ENCODE measurements around the gene SPNS3. TPM values are rescaled to one million over a fixed set of nuclear protein-coding genes. Genes with fewer than 3 reads are reported as not detected.

The SPNS3 gene
- total and polyA plus RNA-seq, 3 donors from 2014 or later: 0.39 to 1.4 (median 0.75) TPM

DNA sequence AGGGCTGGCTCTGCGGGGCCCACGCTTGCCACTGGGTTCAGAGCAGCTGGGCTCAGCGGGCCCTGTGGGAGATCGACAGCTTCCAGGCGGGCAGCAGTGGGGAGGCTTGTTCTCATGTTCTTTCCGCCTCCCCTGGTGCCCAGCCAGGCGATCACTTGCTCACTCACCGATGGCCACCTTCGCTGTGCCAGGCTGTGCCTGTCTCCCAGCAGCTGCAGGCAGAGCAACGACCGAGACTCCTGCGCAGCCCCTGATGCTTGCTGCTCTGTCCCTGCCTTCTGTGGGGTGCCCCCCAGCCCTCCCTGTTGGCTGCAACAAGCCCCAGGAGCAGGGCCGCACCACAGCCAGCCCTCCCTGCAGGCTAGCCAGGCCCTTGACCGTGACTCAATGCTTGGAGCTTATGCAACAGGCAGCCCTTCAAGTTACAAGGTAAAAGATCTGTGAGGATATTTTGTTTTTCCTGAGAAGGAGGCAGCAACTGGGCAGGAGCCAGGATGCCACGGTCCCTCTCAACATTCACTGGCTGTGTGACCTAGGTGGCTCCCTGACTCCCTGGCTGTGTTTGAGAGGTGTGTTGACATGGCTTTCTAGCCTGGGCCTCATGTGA is 55.4 kb downstream of the SPNS3 start:
- WGBS, 2 donors: 86 to 98% methylated on average over 6 to 15 of the region's 15 CpGs
- no peaks in the 10 kb centered on the region for H3K36me3 ChIP-seq (ENCODE audit: low read depth, missing control alignments)
- intact Hi-C loops (cut with DNase I; ENCODE audit: low total_unique reads): no loop called here
- H3K4me1 ChIP-seq: no peaks in the 10 kb centered on the region
- no peak overlapping the region for H3K4me3 ChIP-seq
- H3K27ac ChIP-seq: no peak overlapping the region
- DNase-seq: no peak
- no peaks in the 10 kb centered on the region for H3K27me3 ChIP-seq
- H3K9me3 ChIP-seq: no peaks in the 10 kb centered on the region
- no peak for TF ChIP-seq POLR2A (IDR thresholded peaks at IDR 0.05)
- TF ChIP-seq, protein P1, sequence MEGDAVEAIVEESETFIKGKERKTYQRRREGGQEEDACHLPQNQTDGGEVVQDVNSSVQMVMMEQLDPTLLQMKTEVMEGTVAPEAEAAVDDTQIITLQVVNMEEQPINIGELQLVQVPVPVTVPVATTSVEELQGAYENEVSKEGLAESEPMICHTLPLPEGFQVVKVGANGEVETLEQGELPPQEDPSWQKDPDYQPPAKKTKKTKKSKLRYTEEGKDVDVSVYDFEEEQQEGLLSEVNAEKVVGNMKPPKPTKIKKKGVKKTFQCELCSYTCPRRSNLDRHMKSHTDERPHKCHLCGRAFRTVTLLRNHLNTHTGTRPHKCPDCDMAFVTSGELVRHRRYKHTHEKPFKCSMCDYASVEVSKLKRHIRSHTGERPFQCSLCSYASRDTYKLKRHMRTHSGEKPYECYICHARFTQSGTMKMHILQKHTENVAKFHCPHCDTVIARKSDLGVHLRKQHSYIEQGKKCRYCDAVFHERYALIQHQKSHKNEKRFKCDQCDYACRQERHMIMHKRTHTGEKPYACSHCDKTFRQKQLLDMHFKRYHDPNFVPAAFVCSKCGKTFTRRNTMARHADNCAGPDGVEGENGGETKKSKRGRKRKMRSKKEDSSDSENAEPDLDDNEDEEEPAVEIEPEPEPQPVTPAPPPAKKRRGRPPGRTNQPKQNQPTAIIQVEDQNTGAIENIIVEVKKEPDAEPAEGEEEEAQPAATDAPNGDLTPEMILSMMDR (IDR thresholded peaks at IDR 0.05): no peak

DNA sequence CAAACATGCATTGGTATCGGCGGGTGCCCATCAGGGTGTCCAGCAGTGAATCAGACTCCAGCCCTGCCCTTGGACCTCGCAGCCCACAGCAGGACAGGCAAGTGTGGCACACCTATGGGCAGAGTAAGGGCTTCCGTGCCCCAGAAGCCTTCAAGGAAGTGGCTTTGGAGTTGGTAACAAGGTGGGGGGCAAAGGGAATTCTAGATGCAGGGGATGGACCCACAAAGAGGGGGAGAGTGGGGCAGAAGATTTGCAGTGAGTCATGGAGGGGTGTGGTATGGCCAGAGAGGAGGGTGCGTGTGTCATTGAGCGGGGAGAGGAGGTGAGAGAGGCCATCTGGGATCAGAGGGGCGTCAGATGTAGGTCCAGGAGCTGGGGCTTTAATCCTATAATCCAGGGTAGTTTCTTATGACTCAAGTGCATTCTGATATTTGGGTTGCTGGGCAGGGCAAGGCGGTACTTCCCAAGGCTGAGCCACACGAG is 56.4 kb downstream of the SPNS3 start:
- intact Hi-C loops (cut with DNase I; ENCODE audit: low total_unique reads): no loop called here
- Histone ChIP-seq H3K36me3 (ENCODE audit: low read depth, missing control alignments) (no peaks in the 10 kb centered on the region), H3K9me3 (no peaks in the 10 kb centered on the region), H3K27ac (no peak overlapping the region), H3K4me3 (no peak overlapping the region), H3K4me1 (no peaks in the 10 kb centered on the region), H3K27me3 (no peaks in the 10 kb centered on the region)
- WGBS, 2 donors: 87 to 91% methylated on average over 9 of the region's 9 CpGs
- TF ChIP-seq, protein P1 (IDR thresholded peaks at IDR 0.05): no peak
- no peak for TF ChIP-seq POLR2A (IDR thresholded peaks at IDR 0.05)
- no peak for DNase-seq

DNA sequence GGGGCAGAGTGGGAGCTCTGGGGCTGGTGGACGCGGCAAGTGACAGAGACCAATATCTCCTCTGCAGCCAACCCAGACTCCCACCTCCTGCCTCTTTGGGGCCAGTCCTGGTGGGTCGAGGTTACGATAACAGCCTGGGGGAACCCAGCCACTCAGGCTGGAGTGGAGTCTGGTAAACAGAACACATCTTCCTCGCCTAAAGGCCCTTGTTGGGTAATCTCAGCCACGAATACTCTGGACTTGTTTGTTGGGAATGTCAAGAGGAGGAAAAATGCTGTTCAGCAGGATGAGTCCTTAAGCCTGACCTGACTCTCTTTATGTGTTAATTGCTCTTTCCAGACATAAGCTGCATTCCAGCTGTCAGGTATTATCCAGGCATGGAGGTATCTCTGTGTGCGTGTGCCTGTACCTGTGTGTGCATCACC is 56.9 kb downstream of the SPNS3 start:
- intact Hi-C loops (cut with DNase I; ENCODE audit: low total_unique reads): no loop called here
- Histone ChIP-seq H3K27ac (no peak overlapping the region), H3K4me1 (no peaks in the 10 kb centered on the region), H3K4me3 (no peak overlapping the region), H3K27me3 (no peaks in the 10 kb centered on the region), H3K9me3 (no peaks in the 10 kb centered on the region), H3K36me3 (ENCODE audit: low read depth, missing control alignments) (no peaks in the 10 kb centered on the region)
- WGBS, 2 donors: 86 to 88% methylated on average over 7 of the region's 7 CpGs
- no peak for TF ChIP-seq POLR2A (IDR thresholded peaks at IDR 0.05)
- TF ChIP-seq, protein P1 (IDR thresholded peaks at IDR 0.05): no peak
- no peak for DNase-seq

DNA sequence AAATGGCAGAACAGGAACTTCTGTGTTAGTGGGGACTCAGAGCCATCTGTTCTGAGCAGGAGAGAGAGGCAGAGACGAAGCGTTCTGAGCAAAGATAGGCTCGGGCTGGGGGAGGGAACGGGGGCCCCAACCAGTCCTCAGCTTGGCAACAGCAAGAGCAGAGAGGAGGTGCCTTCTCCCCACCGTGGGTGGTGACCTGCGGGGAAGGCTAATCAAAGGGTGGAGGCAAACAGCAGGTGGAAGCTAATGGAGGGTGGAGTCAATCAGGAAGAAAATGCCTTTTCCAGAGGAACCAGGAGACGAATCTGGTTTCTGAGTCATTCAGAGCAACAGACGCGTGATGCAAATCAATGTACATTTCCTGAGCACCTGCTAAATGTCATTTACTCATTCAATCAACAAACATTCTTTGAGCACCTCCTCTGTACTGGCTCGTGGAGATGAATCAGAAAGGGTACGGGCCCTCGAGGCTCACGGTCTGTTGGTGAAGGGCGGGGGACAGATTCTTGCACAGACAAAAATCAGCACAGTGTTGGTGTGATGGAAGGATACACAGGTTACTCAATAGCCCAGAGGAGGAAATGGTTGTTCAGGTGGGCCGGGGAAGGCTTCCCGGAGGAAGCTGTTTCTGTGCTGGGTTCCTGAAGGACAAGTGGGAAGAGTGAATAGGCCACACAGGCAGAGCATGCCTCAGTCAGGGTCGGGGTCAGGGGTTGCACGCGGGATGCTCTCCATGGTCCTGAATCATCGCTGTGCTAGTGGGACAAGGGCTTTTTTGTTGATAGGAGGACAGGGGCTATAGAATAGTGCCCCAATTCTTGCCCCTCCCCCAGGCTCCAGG is 59.2 kb downstream of the SPNS3 start:
- Histone ChIP-seq H3K36me3 (ENCODE audit: low read depth, missing control alignments) (no peaks in the 10 kb centered on the region), H3K9me3 (no peaks in the 10 kb centered on the region), H3K4me3 (no peak overlapping the region), H3K27me3 (no peaks in the 10 kb centered on the region), H3K27ac (no peak overlapping the region), H3K4me1 (no peaks in the 10 kb centered on the region)
- 56 to 64% methylated on average over 20 of the region's 20 CpGs for WGBS, 2 donors
- TF ChIP-seq, protein P1 (IDR thresholded peaks at IDR 0.05): no peak
- TF ChIP-seq POLR2A (IDR thresholded peaks at IDR 0.05): no peak
- intact Hi-C loops (cut with DNase I; ENCODE audit: low total_unique reads): no loop called here
- DNase-seq: peak; percentile 75
